ENCODE measurements around the gene PSMC5.
"Not testable (repeated sequence)": the region's sequence is repeated elsewhere in the genome, so short reads cannot be mapped to it uniquely, and the experiment has no call there.

PSMC5 gene

GRCh38 chr17:63870292-63870665 lies 43.0 kb downstream of the PSMC5 start:
- DNase-seq (ENCODE audit: low read depth, low spot score), result not testable (repeated sequence)

- not testable (repeated sequence) for DNase-seq (ENCODE audit: low read depth, low spot score)
These were observed 44.6 kb downstream of the PSMC5 start for GRCh38 chr17:63871646-63872365.

GRCh38 chr17:63873577-63873976 lies 46.3 kb downstream of the PSMC5 start, which contains the start of gene CSH2:
Gene CSH2, minus strand, starts transcription at chr17:63873677. Its CDS starts 63 bp downstream, at chr17:63873614.
- DNase-seq (ENCODE audit: low read depth, low spot score), result not testable (repeated sequence)

GRCh38 chr17:63874061-63874626 lies 46.9 kb downstream of the PSMC5 start:
- not testable (repeated sequence) for DNase-seq (ENCODE audit: low read depth, low spot score)

- DNase-seq (ENCODE audit: low read depth, low spot score), result not testable (repeated sequence)
These were observed 47.5 kb downstream of the PSMC5 start for GRCh38 chr17:63874693-63875092.

- not testable (repeated sequence) for DNase-seq (ENCODE audit: low read depth, low spot score)
These were observed 51.2 kb downstream of the PSMC5 start for GRCh38 chr17:63878413-63878812.

- no peak for DNase-seq (ENCODE audit: low read depth, low spot score)
These were observed 53.5 kb downstream of the PSMC5 start for GRCh38 chr17:63880706-63881105.

- DNase-seq (ENCODE audit: low read depth, low spot score), result not testable (repeated sequence)
These were observed 54.1 kb downstream of the PSMC5 start for GRCh38 chr17:63881337-63881736.

Data from astrocyte of the hippocampus (primary cell).